Fibroblast of mammary gland (primary cell): Measurements from ENCODE around the gene ADAM23.

Source experiments
- DNase-seq: peaks from one replicate; pipeline ENCODE4 v3.0.0-alpha.2; 2010; ENCODE audit warnings: low read depth
- H3K4me3 ChIP-seq: 2 replicates; pipeline ENCODE4 v1.5.1; 2011; ENCODE audit warnings: low read depth, mild to moderate bottlenecking, low read length, moderate library complexity; ENCODE audit not compliant: control insufficient read depth
- TF ChIP-seq, protein P1 (sequence below): conservative IDR thresholded peaks from 2 replicates; pipeline ENCODE4 v1.5.1; 2011; ENCODE audit warnings: low read depth, low read length, inconsistent platforms; ENCODE audit not compliant: control insufficient read depth, insufficient read depth

Gene ADAM23

DNA sequence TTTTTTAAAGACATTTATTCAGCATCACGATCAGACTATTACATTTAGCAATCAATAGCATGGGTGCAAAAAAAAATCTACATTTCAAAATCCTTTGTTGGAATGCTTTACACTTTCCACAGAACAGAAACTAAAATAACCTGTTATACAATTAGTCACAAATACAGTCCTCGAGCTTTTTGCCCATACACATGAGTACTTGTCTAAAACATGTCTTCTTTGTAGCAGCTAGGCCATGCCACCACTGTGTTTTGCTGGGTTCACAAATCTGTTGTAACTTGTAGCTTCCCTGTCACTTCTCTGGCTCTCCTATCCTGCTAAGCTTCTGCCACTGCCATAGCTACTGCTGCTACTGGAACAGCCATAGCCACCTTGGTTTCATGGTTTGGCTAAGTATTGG is 24.4 kb upstream of the ADAM23 start:
- TF ChIP-seq, protein P1, sequence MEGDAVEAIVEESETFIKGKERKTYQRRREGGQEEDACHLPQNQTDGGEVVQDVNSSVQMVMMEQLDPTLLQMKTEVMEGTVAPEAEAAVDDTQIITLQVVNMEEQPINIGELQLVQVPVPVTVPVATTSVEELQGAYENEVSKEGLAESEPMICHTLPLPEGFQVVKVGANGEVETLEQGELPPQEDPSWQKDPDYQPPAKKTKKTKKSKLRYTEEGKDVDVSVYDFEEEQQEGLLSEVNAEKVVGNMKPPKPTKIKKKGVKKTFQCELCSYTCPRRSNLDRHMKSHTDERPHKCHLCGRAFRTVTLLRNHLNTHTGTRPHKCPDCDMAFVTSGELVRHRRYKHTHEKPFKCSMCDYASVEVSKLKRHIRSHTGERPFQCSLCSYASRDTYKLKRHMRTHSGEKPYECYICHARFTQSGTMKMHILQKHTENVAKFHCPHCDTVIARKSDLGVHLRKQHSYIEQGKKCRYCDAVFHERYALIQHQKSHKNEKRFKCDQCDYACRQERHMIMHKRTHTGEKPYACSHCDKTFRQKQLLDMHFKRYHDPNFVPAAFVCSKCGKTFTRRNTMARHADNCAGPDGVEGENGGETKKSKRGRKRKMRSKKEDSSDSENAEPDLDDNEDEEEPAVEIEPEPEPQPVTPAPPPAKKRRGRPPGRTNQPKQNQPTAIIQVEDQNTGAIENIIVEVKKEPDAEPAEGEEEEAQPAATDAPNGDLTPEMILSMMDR: no peak
- DNase-seq: no peak
- H3K4me3 ChIP-seq: no peak overlapping the region

GRCh38 chr2:206420721-206421120 is 22.6 kb upstream of the ADAM23 start:
- TF ChIP-seq, protein P1: no peak
- DNase-seq: no peak
- H3K4me3 ChIP-seq: no peak overlapping the region

GRCh38 chr2:206422493-206422892 is 20.8 kb upstream of the ADAM23 start:
- no peak overlapping the region for H3K4me3 ChIP-seq
- no peak for DNase-seq
- TF ChIP-seq, protein P1: no peak

DNA sequence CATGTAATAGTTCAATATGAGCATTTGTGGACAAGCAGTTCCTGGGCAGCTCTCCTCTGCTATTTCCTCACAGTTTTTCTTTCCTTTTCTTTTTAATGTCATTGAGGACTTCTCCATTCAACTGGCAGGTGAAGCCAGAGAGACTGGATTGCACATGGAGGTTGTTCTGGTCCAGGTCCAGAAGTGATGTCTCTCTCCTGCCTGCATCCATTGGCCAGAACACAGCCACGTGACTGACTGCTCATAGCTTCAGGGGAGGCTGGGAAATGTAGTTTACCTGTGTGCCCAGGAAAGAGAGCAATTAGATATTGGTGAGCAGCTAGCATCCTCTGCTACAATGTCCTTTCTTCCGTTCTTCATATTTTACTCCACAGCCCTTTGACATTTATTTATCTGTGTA is 20.2 kb upstream of the ADAM23 start:
- no peak overlapping the region for H3K4me3 ChIP-seq
- TF ChIP-seq, protein P1: no peak
- peak; percentile 13 for DNase-seq

- TF ChIP-seq, protein P1: no peak
- H3K4me3 ChIP-seq: no peak overlapping the region
These were observed 19.2 kb upstream of the ADAM23 start for GRCh38 chr2:206424134-206424533.

DNA sequence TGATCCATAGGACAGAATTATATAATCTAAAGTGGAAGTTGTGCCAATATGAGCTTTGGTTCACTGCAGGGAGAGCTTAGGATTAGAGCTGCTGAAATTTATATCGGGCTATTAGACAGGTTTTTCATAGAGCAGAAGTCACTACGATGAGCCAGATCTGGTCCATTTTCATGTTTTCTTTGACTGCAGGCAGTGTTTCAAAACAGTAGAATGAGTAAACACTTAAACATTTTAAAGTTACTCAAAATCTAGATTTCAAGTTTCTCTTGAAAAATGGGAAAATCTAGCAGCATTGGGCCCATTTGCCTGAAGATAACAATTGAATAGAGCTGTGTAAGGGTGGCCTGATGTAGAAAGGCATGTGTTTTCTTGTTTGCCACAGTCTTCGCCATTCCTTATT is 14.5 kb upstream of the ADAM23 start:
- TF ChIP-seq, protein P1: no peak
- H3K4me3 ChIP-seq: no peak overlapping the region
- DNase-seq: no peak

More at GRCh38 chr2:206424134-206424533, 19.2 kb upstream of the ADAM23 start:
- DNase-seq: no peak

DNA sequence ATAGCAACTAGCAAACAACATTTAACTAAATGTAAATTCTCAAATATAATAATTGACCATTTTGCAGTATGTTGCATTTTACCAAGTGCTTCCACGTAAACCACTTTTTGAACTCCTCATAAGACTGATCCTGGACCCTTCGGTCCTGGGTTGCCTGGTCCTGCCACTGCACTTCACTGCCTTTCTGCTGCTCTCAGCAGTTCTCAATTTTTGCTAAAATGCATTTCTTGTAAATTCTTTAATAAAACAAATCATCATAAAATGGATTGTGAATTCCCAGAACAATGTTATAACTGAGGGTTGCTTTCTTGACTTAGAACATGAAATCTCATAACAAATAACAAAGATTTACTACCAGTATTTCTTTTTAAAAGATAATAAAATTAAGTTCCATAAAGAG is 12.9 kb upstream of the ADAM23 start:
- no peak overlapping the region for H3K4me3 ChIP-seq
- DNase-seq: no peak
- TF ChIP-seq, protein P1: no peak
